Neural cell (in vitro differentiated cells): ENCODE measurements around the gene KLK7. TPM values are rescaled to one million over a fixed set of nuclear protein-coding genes. Genes with fewer than 3 reads are reported as not detected.

Source experiments
- H2AFZ ChIP-seq: fragments of 200-600, 300-800 bp; sonication (generic), shearing (Covaris generic); 2 replicates; pipeline ENCODE4 v1.6.0; 2014; ENCODE audit warnings: low read depth, mild to moderate bottlenecking, antibody characterized with exemption, low read length, moderate library complexity
- H3F3A ChIP-seq: fragments of 200-600 bp; shearing (Covaris generic); 2 replicates; pipeline ENCODE4 v1.6.1; 2016; ENCODE audit warnings: mild to moderate bottlenecking, moderate library complexity, mixed read lengths, antibody characterized with exemption, low read length; ENCODE audit not compliant: insufficient read depth, poor library complexity, severe bottlenecking
- H3K27ac ChIP-seq: fragments of 200-600, 300-800 bp; sonication (generic), shearing (Covaris generic); 2 replicates; pipeline ENCODE4 v1.5.1; 2014; ENCODE audit warnings: mild to moderate bottlenecking, low read length, moderate library complexity
- H3K27me3 ChIP-seq: fragments of 300-800, 200-600 bp; sonication (generic), shearing (Covaris generic); 2 replicates; pipeline ENCODE4 v1.6.0; 2014; ENCODE audit warnings: mild to moderate bottlenecking, low read depth, low read length, moderate library complexity; ENCODE audit not compliant: insufficient read depth
- H3K36me3 ChIP-seq: fragments of 300-800, 200-600 bp; sonication (generic), shearing (Covaris generic); 2 replicates; pipeline ENCODE4 v1.5.1; 2014; ENCODE audit warnings: mild to moderate bottlenecking, antibody characterized with exemption, low read length, moderate library complexity; ENCODE audit not compliant: insufficient read depth
- H3K4me2 ChIP-seq: fragments of 300-800, 200-600 bp; sonication (generic), shearing (Covaris generic); 2 replicates; pipeline ENCODE4 v1.6.0; 2014; ENCODE audit warnings: mild to moderate bottlenecking, low read length
- H3K4me3 ChIP-seq: fragments of 300-800, 200-600 bp; sonication (generic), shearing (Covaris generic); 2 replicates; pipeline ENCODE4 v1.5.1; 2014; ENCODE audit warnings: mild to moderate bottlenecking, low read length, moderate library complexity
- H3K79me2 ChIP-seq: fragments of 200-600 bp; shearing (Covaris generic); replicated peaks from 2 replicates; pipeline ENCODE4 v1.6.0; 2014; ENCODE audit warnings: mild to moderate bottlenecking, low read length, moderate library complexity; ENCODE audit not compliant: insufficient read depth
- H3K9ac ChIP-seq: fragments of 300-800, 200-600 bp; sonication (generic), shearing (Covaris generic); 2 replicates; pipeline ENCODE4 v1.6.1; 2016; ENCODE audit warnings: mild to moderate bottlenecking, low read length, mixed read lengths
- H3K9me2 ChIP-seq: fragments of 200-600 bp; shearing (Covaris generic); 2 replicates; pipeline ENCODE4 v1.6.1; 2016; ENCODE audit warnings: mild to moderate bottlenecking, low read length, mixed read lengths; ENCODE audit not compliant: insufficient read depth
- H3K9me3 ChIP-seq: fragments of 200-600, 300-800 bp; sonication (generic), shearing (Covaris generic); 2 replicates; pipeline ENCODE4 v1.6.1; 2016; ENCODE audit warnings: mild to moderate bottlenecking, mixed run types, low read length, moderate library complexity, mixed read lengths
- H4K20me1 ChIP-seq: fragments of 200-600 bp; shearing (Covaris generic); 2 replicates; pipeline ENCODE4 v1.6.1; 2016; ENCODE audit warnings: mild to moderate bottlenecking, mixed run types; ENCODE audit not compliant: insufficient read depth
- CTCF ChIP-seq: fragments of 450-650 bp; IDR thresholded peaks from 2 replicates; pipeline ENCODE4 v1.5.1; 2014; ENCODE audit warnings: antibody characterized with exemption, mild to moderate bottlenecking, moderate library complexity; ENCODE audit not compliant: poor library complexity, severe bottlenecking
- EP300 ChIP-seq: fragments of 450-650 bp; conservative IDR thresholded peaks from 2 replicates; pipeline ENCODE4 v1.6.1; 2014; ENCODE audit warnings: antibody characterized with exemption, mild to moderate bottlenecking, moderate library complexity; ENCODE audit not compliant: poor library complexity, severe bottlenecking
- EZH2 ChIP-seq: fragments of 200-600, 300-800 bp; shearing (Covaris generic), sonication (generic); IDR thresholded peaks from 2 replicates; pipeline ENCODE4 v1.6.1; 2014; ENCODE audit warnings: antibody characterized with exemption, low read length, borderline replicate concordance, mild to moderate bottlenecking; ENCODE audit not compliant: insufficient read depth, poor library complexity, severe bottlenecking
- MXI1 ChIP-seq: fragments of 450-650 bp; conservative IDR thresholded peaks from 2 replicates; pipeline ENCODE4 v1.6.1; 2014; ENCODE audit warnings: antibody characterized with exemption, mild to moderate bottlenecking; ENCODE audit not compliant: poor library complexity, severe bottlenecking
- POLR2AphosphoS5 ChIP-seq: IDR thresholded peaks from 2 replicates; pipeline ENCODE4 v1.6.1; 2012
- RAD21 ChIP-seq: fragments of 450-650 bp; conservative IDR thresholded peaks from 2 replicates; pipeline ENCODE4 v1.6.1; 2014; ENCODE audit warnings: antibody characterized with exemption, mild to moderate bottlenecking, moderate library complexity
- REST ChIP-seq: IDR thresholded peaks from 2 replicates; pipeline ENCODE4 v1.6.1; 2012; ENCODE audit warnings: borderline replicate concordance
- SMC3 ChIP-seq: fragments of 450-650 bp; conservative IDR thresholded peaks from 2 replicates; pipeline ENCODE4 v1.6.1; 2014; ENCODE audit warnings: antibody characterized with exemption, mild to moderate bottlenecking, moderate library complexity; ENCODE audit not compliant: poor library complexity
- TAF1 ChIP-seq: IDR thresholded peaks from 2 replicates; pipeline ENCODE4 v1.6.1; 2012; ENCODE audit warnings: low read depth
- polyA plus RNA-seq: library from polyadenylated mRNA; depleted of rRNA; stranded (reverse); fragments of >200 nt; gene quantifications from 2 replicates; pipeline ENCODE4 v1.2.3, GENCODE V29; 2014

The KLK7 gene
- polyA plus RNA-seq, 1 donor from 2014 or later: not detected

- no peak for TF ChIP-seq EP300
- TF ChIP-seq EZH2: no peak
- no peak for TF ChIP-seq SMC3
- TF ChIP-seq CTCF: no peak
- no peak for TF ChIP-seq TAF1
- no peak for TF ChIP-seq MXI1
- TF ChIP-seq REST: no peak
- no peak for TF ChIP-seq RAD21
- TF ChIP-seq POLR2AphosphoS5: no peak
- H3K36me3 ChIP-seq: no peaks in the 10 kb centered on the region
- no peaks in the 10 kb centered on the region for H3K27me3 ChIP-seq
- H3K9me3 ChIP-seq: no peaks in the 10 kb centered on the region
- H3K79me2 ChIP-seq: no peaks in the 10 kb centered on the region
- no peaks in the 10 kb centered on the region for H4K20me1 ChIP-seq
- no peaks in the 10 kb centered on the region for H3K9me2 ChIP-seq
- no peak overlapping the region for H3K27ac ChIP-seq
- H3K4me2 ChIP-seq: no peak overlapping the region
- no peak overlapping the region for H3K4me3 ChIP-seq
- H2AFZ ChIP-seq: no peak overlapping the region
- no peaks in the 10 kb centered on the region for H3F3A ChIP-seq
- no peak overlapping the region for H3K9ac ChIP-seq
These were observed 3.5 kb downstream of the KLK7 start for GRCh38 chr19:50980208-50980607.

GRCh38 chr19:50979758-50980157 is 4.0 kb downstream of the KLK7 start:
- Histone ChIP-seq H3K4me3 (no peak overlapping the region), H3K4me2 (no peak overlapping the region), H3K79me2 (no peaks in the 10 kb centered on the region), H3K9ac (no peak overlapping the region), H3K27me3 (no peaks in the 10 kb centered on the region), H4K20me1 (no peaks in the 10 kb centered on the region), H3K9me3 (no peaks in the 10 kb centered on the region), H3F3A (no peaks in the 10 kb centered on the region), H2AFZ (no peak overlapping the region), H3K36me3 (no peaks in the 10 kb centered on the region), H3K9me2 (no peaks in the 10 kb centered on the region), H3K27ac (no peak overlapping the region)
- TF ChIP-seq POLR2AphosphoS5 (no peak), MXI1 (no peak), EP300 (no peak), EZH2 (no peak), RAD21 (no peak), SMC3 (no peak), REST (no peak), CTCF (no peak), TAF1 (no peak)
